Measurements from ENCODE around the gene MCL1.
A peak's percentile ranks its signal among the peaks of the same experiment; 100 is the strongest.
"Not testable (repeated sequence)": the region's sequence is repeated elsewhere in the genome, so short reads cannot be mapped to it uniquely, and the experiment has no call there.

MCL1 gene

GRCh38 chr1:150567717-150568593, 11.5 kb downstream of the MCL1 start:
- peak; percentile 59 to 67 for DNase-seq

- DNase-seq = peak; percentile 63 to 66
Measured at GRCh38 chr1:150567341-150567716, 12.1 kb downstream of the MCL1 start.

GRCh38 chr1:150566589-150567340, 12.6 kb downstream of the MCL1 start:
- DNase-seq = no peak

- not testable (repeated sequence) for DNase-seq
Measured at GRCh38 chr1:150565240-150565991, 14.0 kb downstream of the MCL1 start.

- DNase-seq = no peak
Measured at GRCh38 chr1:150564051-150564991, 15.1 kb downstream of the MCL1 start.

GRCh38 chr1:150563340-150564038, 15.9 kb downstream of the MCL1 start:
- DNase-seq = peak in 1 of 2 donors; percentile 48

GRCh38 chr1:150562446-150563339, 16.7 kb downstream of the MCL1 start:
- peak; percentile 76 to 80 for DNase-seq

- peak; percentile 86 to 89 for DNase-seq
Measured at GRCh38 chr1:150561974-150562445, 17.4 kb downstream of the MCL1 start.

- peak; percentile 65 to 78 for DNase-seq
Measured at GRCh38 chr1:150561254-150561973, 18.0 kb downstream of the MCL1 start.

- peak; percentile 89 for DNase-seq
Measured at GRCh38 chr1:150560576-150561253, 18.7 kb downstream of the MCL1 start.

GRCh38 chr1:150560011-150560438, 19.4 kb downstream of the MCL1 start:
- peak; percentile 78 to 83 for DNase-seq

- no peak for DNase-seq
Measured at GRCh38 chr1:150559656-150560010, 19.8 kb downstream of the MCL1 start.

- no peak for DNase-seq
Measured at GRCh38 chr1:150558761-150559655, 20.4 kb downstream of the MCL1 start.

GRCh38 chr1:150558303-150558704, 21.1 kb downstream of the MCL1 start:
- no peak for DNase-seq

- DNase-seq = no peak
Measured at GRCh38 chr1:150557813-150558212, 21.6 kb downstream of the MCL1 start.

- no peak for DNase-seq
Measured at GRCh38 chr1:150557065-150557600, 22.3 kb downstream of the MCL1 start.

All from stimulated activated CD4-positive, alpha-beta T cell treated with anti-CD3 and anti-CD28 coated beads, Interleukin-2, amount 100 ng/mL, for 24 hours (primary cell).